SKM-1 (cell line): ENCODE data around the gene MACROD2.
A peak's percentile ranks its signal among the peaks of the same experiment; 100 is the strongest.
"Not testable (repeated sequence)": the region's sequence is repeated elsewhere in the genome, so short reads cannot be mapped to it uniquely, and the experiment has no call there.

Experiments used
- DNase-seq: peaks from one replicate; lab custom pipeline; 2025; ENCODE audit not compliant: unreplicated experiment; lab: John Stamatoyannopoulos, UW

MACROD2 gene

GRCh38 chr20:13995086-13995665 lies at the start of gene MACROD2:
Gene MACROD2, plus strand, starts transcription at chr20:13995516.
- peak; percentile 53 for DNase-seq

- DNase-seq: no peak
Observed at GRCh38 chr20:13947719-13948118, 47.6 kb upstream of the MACROD2 start.

- DNase-seq: no peak
Observed at GRCh38 chr20:13953227-13953626, 42.1 kb upstream of the MACROD2 start.

- no peak for DNase-seq
Observed at GRCh38 chr20:13960119-13960518, 35.2 kb upstream of the MACROD2 start.

GRCh38 chr20:13960525-13960924 lies 34.8 kb upstream of the MACROD2 start:
- no peak for DNase-seq

GRCh38 chr20:13984211-13984610 lies 11.1 kb upstream of the MACROD2 start:
- DNase-seq: no peak

- no peak for DNase-seq
Observed at GRCh38 chr20:13990465-13990864, 4.9 kb upstream of the MACROD2 start, which contains the start of gene SEL1L2. Gene SEL1L2, minus strand, starts transcription at chr20:13990614. Its CDS starts 80 bp downstream, at chr20:13990534.

- DNase-seq: no peak
Observed at GRCh38 chr20:13991311-13991710, 4.0 kb upstream of the MACROD2 start.

GRCh38 chr20:13991955-13992354 lies 3.4 kb upstream of the MACROD2 start:
- DNase-seq: not testable (repeated sequence)

- no peak for DNase-seq
Observed at GRCh38 chr20:13995841-13996240, 525 bp downstream of the MACROD2 start.

- DNase-seq: no peak
Observed at GRCh38 chr20:13996265-13996664, 949 bp downstream of the MACROD2 start.

- no peak for DNase-seq
Observed at GRCh38 chr20:14000917-14001316, 5.6 kb downstream of the MACROD2 start.

- DNase-seq: no peak
Observed at GRCh38 chr20:14005996-14006395, 10.7 kb downstream of the MACROD2 start.

- no peak for DNase-seq
Observed at GRCh38 chr20:14009208-14009607, 13.9 kb downstream of the MACROD2 start.

- DNase-seq: no peak
Observed at GRCh38 chr20:14012671-14013070, 17.4 kb downstream of the MACROD2 start.

GRCh38 chr20:14030991-14031390 lies 35.7 kb downstream of the MACROD2 start:
- DNase-seq: no peak

GRCh38 chr20:14033310-14033709 lies 38.0 kb downstream of the MACROD2 start:
- DNase-seq: no peak

- DNase-seq: no peak
Observed at GRCh38 chr20:14036567-14036966, 41.3 kb downstream of the MACROD2 start.

GRCh38 chr20:14044712-14045276 lies 49.5 kb downstream of the MACROD2 start:
- not testable (repeated sequence) for DNase-seq

- DNase-seq: no peak
Observed at GRCh38 chr20:14046534-14046933, 51.2 kb downstream of the MACROD2 start.

- DNase-seq: no peak
Observed at GRCh38 chr20:14049111-14049510, 53.8 kb downstream of the MACROD2 start.

- no peak for DNase-seq
Observed at GRCh38 chr20:14051454-14051853, 56.1 kb downstream of the MACROD2 start.
